Measurements from ENCODE around the gene MANEAL. TPM values are rescaled to one million over a fixed set of nuclear protein-coding genes. Genes with fewer than 3 reads are reported as not detected.

MANEAL gene
- total and polyA plus RNA-seq, 2 of the 4 experiments (the other 2 are of a cell fraction): 0.54 to 0.55 TPM

DNA sequence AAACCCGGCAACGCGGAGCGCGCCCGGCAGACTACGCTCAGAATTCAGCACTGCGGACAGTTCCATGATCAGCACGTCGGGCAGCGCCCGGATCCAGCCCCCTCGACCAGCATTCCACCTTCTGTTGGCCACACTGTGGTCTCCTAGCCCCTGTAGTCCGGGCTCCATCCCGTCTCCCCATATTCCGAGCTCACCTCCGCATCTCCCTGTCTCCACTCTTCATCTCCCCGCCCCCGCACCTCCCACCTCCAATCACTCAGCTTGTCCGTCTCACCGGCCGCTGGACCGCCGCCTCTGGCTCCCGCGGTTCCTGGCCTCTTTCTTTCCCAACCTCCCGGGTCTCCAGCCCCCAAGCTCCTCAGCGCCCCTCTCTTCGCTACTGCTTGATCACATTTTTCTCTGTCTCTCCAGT is 29.2 kb upstream of the MANEAL start:
- Histone ChIP-seq H3K4me3 (ENCODE audit: insufficient read depth, low read depth, low read length) (no peak overlapping the region), H2AK9ac (replicated peaks; ENCODE audit: low read depth, low read length, poor library complexity) (peak overlapping the region; percentile 57), H3K4me1 (ENCODE audit: control insufficient read depth, insufficient read depth, low read length) (no peaks in the 10 kb centered on the region), H3K18ac (ENCODE audit: low read depth, low read length) (no peak overlapping the region), H3K9me1 (ENCODE audit: insufficient read depth, low read length) (no peaks in the 10 kb centered on the region), H4K8ac (ENCODE audit: low read depth in 2 of 2, low read length in 2 of 2) (no peak overlapping the region), H3K27me3 (ENCODE audit: control insufficient read depth, insufficient read depth, low read length) (peaks cover 44% of the 10 kb centered on the region), H4K20me1 (ENCODE audit: insufficient read depth, low read length) (no peaks in the 10 kb centered on the region), H3K9me3 (ENCODE audit: control insufficient read depth, insufficient read depth, low read length) (no peaks in the 10 kb centered on the region; the same call in 1 of the 2 replicates), H3K9ac (ENCODE audit: low read depth, low read length) (no peak overlapping the region), H3K14ac (replicated peaks; ENCODE audit: low read depth, low read length) (no peak overlapping the region), H3K36me3 (ENCODE audit: control insufficient read depth, insufficient read depth, low read length) (no peaks in the 10 kb centered on the region), H3K79me1 (ENCODE audit: low read depth in 1 of 2, low read length in 2 of 2) (no peaks in the 10 kb centered on the region), H3K4me2 (ENCODE audit: low read depth, low read length) (no peak overlapping the region), H2BK120ac (ENCODE audit: low read depth, low read length) (no peak overlapping the region), H2BK5ac (ENCODE audit: low read depth, low read length, poor library complexity, severe bottlenecking) (no peak overlapping the region), H2BK15ac (ENCODE audit: low read depth, low read length) (no peak overlapping the region), H4K5ac (ENCODE audit: low read depth, low read length) (no peak overlapping the region), H2BK20ac (ENCODE audit: low read depth, low read length) (no peak overlapping the region), H3K56ac (ENCODE audit: extremely low read depth, insufficient read depth, low read length) (no peak overlapping the region), H3K27ac (ENCODE audit: insufficient read depth, low read length) (no peak overlapping the region), H2AFZ (replicated peaks; ENCODE audit: low read length, poor library complexity) (no peak overlapping the region), H3K23ac (ENCODE audit: low read depth, low read length) (no peak overlapping the region), H2AK5ac (ENCODE audit: low read depth, low read length) (no peak overlapping the region), H3K4ac (ENCODE audit: low read depth, low read length) (no peak overlapping the region), H4K91ac (ENCODE audit: insufficient read depth, low read depth, low read length) (no peak overlapping the region)
- CTCF ChIA-PET: no interaction called here
- BruUV-seq (replicated peaks): no TSS peak
- dilution Hi-C loops (cut with HindIII; ENCODE audit: low sequenced_read_pairs, unreplicated experiment) (no loop called here), intact Hi-C loops (cut with micrococcal nuclease) (no loop called here), in situ Hi-C loops (cut with MboI; ENCODE audit: low sequenced_read_pairs) (no loop called here)
- ATAC-seq (ENCODE audit: low read depth): peak; percentile 90
- WGBS, 2 experiments (ENCODE audit: extremely low coverage in 2 of 2, insufficient read length in 1 of 2): 0% methylated on average over 13 of the region's 29 CpGs; no CpG with 5 or more reads in 1 of the 2 experiments
- TF ChIP-seq RCOR1 (IDR thresholded peaks at IDR 0.05; ENCODE audit: insufficient replicate concordance, low read length) (peak; percentile 85), USF2 (IDR thresholded peaks at IDR 0.05; ENCODE audit: low read depth, low read length) (no peak), MAZ (IDR thresholded peaks at IDR 0.05; ENCODE audit: borderline replicate concordance, low read depth, low read length) (peak; percentile 36; the same call in 1 of the 2 replicates)
- peak; percentile 37 for DNase-seq
- POLR2A ChIA-PET (ENCODE audit: unreplicated experiment): no interaction called here
